ENCODE measurements around the gene CYP26A1. TPM values are rescaled to one million over a fixed set of nuclear protein-coding genes. Genes with fewer than 3 reads are reported as not detected.

CYP26A1 gene
- total and polyA plus RNA-seq, 2 experiments from 2014 or later: 1.2 to 1.8 TPM

DNA sequence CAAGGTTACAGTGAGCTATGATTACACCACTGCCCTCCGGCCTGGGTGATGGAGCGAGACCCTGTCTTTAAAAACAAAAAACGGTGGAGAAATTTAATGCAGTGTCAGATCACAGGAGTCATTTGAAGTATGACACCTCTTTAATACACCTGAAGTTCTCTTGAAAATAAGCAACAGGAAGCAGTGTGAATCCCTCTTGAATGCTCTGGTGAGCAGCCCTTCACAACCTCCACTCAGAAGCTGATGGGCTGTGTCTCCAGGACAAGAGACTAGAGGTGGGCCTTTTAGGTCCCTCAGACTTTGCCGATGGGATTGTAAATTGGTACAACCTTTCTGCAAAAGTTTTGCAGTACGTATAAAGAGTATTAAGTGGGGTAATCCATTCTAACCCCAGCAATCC lies 50.1 kb downstream of the CYP26A1 start:
- ATAC-seq (no peak), DNase-seq (ENCODE audit: low spot score) (no peak)
- Mint-ChIP-seq H3K27ac (no peak overlapping the region), H3K27me3 (ENCODE audit: insufficient read depth, low read depth, poor library complexity) (peaks cover 8% of the 10 kb centered on the region), H3K9me3 (peaks cover 37% of the 10 kb centered on the region), H3K36me3 (ENCODE audit: low read depth) (peaks cover 32% of the 10 kb centered on the region), H3K4me3 (no peak overlapping the region), H3K4me1 (peaks cover 3% of the 10 kb centered on the region; the same call in 2 of the 3 replicates)
- Histone ChIP-seq H4K20me1 (replicated peaks; ENCODE audit: insufficient read depth) (no peaks in the 10 kb centered on the region), H2AFZ (no peak overlapping the region), H3K27ac (ENCODE audit: low read depth) (no peak overlapping the region), H3F3A (replicated peaks; ENCODE audit: low read depth) (no peaks in the 10 kb centered on the region), H3K36me3 (ENCODE audit: insufficient read depth) (peaks cover 3% of the 10 kb centered on the region; the same call in 1 of the 2 replicates), H3K27me3 (ENCODE audit: insufficient read depth) (no peaks in the 10 kb centered on the region), H3K4me3 (no peak overlapping the region), H3K79me2 (replicated peaks; ENCODE audit: insufficient read depth) (no peaks in the 10 kb centered on the region), H3K4me1 (ENCODE audit: insufficient read depth) (no peaks in the 10 kb centered on the region), H3K4me2 (no peak overlapping the region), H3K9me2 (ENCODE audit: insufficient read depth) (0 out of 2 replicates have a peak, but pooled peaks cover 5% of the 10 kb centered on the region)
- no peak for TF ChIP-seq EZH2phosphoT487 (IDR thresholded peaks at IDR 0.05; ENCODE audit: unreplicated experiment)
- TF ChIP-seq STAT1 (IDR thresholded peaks at IDR 0.05; ENCODE audit: unreplicated experiment): no peak
- TF ChIP-seq, protein P1, sequence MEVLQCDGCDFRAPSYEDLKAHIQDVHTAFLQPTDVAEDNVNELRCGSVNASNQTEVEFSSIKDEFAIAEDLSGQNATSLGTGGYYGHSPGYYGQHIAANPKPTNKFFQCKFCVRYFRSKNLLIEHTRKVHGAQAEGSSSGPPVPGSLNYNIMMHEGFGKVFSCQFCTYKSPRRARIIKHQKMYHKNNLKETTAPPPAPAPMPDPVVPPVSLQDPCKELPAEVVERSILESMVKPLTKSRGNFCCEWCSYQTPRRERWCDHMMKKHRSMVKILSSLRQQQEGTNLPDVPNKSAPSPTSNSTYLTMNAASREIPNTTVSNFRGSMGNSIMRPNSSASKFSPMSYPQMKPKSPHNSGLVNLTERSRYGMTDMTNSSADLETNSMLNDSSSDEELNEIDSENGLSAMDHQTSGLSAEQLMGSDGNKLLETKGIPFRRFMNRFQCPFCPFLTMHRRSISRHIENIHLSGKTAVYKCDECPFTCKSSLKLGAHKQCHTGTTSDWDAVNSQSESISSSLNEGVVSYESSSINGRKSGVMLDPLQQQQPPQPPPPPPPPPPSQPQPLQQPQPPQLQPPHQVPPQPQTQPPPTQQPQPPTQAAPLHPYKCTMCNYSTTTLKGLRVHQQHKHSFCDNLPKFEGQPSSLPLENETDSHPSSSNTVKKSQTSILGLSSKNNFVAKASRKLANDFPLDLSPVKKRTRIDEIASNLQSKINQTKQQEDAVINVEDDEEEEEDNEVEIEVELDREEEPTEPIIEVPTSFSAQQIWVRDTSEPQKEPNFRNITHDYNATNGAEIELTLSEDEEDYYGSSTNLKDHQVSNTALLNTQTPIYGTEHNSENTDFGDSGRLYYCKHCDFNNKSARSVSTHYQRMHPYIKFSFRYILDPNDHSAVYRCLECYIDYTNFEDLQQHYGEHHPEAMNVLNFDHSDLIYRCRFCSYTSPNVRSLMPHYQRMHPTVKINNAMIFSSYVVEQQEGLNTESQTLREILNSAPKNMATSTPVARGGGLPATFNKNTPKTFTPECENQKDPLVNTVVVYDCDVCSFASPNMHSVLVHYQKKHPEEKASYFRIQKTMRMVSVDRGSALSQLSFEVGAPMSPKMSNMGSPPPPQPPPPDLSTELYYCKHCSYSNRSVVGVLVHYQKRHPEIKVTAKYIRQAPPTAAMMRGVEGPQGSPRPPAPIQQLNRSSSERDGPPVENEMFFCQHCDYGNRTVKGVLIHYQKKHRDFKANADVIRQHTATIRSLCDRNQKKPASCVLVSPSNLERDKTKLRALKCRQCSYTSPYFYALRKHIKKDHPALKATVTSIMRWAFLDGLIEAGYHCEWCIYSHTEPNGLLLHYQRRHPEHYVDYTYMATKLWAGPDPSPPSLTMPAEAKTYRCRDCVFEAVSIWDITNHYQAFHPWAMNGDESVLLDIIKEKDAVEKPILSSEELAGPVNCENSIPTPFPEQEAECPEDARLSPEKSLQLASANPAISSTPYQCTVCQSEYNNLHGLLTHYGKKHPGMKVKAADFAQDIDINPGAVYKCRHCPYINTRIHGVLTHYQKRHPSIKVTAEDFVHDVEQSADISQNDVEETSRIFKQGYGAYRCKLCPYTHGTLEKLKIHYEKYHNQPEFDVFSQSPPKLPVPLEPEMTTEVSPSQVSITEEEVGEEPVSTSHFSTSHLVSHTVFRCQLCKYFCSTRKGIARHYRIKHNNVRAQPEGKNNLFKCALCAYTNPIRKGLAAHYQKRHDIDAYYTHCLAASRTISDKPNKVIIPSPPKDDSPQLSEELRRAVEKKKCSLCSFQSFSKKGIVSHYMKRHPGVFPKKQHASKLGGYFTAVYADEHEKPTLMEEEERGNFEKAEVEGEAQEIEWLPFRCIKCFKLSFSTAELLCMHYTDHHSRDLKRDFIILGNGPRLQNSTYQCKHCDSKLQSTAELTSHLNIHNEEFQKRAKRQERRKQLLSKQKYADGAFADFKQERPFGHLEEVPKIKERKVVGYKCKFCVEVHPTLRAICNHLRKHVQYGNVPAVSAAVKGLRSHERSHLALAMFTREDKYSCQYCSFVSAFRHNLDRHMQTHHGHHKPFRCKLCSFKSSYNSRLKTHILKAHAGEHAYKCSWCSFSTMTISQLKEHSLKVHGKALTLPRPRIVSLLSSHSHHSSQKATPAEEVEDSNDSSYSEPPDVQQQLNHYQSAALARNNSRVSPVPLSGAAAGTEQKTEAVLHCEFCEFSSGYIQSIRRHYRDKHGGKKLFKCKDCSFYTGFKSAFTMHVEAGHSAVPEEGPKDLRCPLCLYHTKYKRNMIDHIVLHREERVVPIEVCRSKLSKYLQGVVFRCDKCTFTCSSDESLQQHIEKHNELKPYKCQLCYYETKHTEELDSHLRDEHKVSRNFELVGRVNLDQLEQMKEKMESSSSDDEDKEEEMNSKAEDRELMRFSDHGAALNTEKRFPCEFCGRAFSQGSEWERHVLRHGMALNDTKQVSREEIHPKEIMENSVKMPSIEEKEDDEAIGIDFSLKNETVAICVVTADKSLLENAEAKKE (CRISPR knock-in tag; IDR thresholded peaks at IDR 0.05): no peak
- no peak for TF ChIP-seq ZNF331 (CRISPR knock-in tag; IDR thresholded peaks at IDR 0.05; ENCODE audit: low read depth)
- TF ChIP-seq JUNB (IDR thresholded peaks at IDR 0.05; ENCODE audit: unreplicated experiment): no peak
- TF ChIP-seq, protein P2, sequence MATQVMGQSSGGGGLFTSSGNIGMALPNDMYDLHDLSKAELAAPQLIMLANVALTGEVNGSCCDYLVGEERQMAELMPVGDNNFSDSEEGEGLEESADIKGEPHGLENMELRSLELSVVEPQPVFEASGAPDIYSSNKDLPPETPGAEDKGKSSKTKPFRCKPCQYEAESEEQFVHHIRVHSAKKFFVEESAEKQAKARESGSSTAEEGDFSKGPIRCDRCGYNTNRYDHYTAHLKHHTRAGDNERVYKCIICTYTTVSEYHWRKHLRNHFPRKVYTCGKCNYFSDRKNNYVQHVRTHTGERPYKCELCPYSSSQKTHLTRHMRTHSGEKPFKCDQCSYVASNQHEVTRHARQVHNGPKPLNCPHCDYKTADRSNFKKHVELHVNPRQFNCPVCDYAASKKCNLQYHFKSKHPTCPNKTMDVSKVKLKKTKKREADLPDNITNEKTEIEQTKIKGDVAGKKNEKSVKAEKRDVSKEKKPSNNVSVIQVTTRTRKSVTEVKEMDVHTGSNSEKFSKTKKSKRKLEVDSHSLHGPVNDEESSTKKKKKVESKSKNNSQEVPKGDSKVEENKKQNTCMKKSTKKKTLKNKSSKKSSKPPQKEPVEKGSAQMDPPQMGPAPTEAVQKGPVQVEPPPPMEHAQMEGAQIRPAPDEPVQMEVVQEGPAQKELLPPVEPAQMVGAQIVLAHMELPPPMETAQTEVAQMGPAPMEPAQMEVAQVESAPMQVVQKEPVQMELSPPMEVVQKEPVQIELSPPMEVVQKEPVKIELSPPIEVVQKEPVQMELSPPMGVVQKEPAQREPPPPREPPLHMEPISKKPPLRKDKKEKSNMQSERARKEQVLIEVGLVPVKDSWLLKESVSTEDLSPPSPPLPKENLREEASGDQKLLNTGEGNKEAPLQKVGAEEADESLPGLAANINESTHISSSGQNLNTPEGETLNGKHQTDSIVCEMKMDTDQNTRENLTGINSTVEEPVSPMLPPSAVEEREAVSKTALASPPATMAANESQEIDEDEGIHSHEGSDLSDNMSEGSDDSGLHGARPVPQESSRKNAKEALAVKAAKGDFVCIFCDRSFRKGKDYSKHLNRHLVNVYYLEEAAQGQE (IDR thresholded peaks at IDR 0.05; ENCODE audit: unreplicated experiment): no peak
- TF ChIP-seq NANOG (IDR thresholded peaks at IDR 0.05; ENCODE audit: borderline replicate concordance): no peak
- TF ChIP-seq, protein P3, sequence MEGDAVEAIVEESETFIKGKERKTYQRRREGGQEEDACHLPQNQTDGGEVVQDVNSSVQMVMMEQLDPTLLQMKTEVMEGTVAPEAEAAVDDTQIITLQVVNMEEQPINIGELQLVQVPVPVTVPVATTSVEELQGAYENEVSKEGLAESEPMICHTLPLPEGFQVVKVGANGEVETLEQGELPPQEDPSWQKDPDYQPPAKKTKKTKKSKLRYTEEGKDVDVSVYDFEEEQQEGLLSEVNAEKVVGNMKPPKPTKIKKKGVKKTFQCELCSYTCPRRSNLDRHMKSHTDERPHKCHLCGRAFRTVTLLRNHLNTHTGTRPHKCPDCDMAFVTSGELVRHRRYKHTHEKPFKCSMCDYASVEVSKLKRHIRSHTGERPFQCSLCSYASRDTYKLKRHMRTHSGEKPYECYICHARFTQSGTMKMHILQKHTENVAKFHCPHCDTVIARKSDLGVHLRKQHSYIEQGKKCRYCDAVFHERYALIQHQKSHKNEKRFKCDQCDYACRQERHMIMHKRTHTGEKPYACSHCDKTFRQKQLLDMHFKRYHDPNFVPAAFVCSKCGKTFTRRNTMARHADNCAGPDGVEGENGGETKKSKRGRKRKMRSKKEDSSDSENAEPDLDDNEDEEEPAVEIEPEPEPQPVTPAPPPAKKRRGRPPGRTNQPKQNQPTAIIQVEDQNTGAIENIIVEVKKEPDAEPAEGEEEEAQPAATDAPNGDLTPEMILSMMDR (conservative IDR thresholded peaks at IDR 0.05; ENCODE audit: low read depth in 2 of 2): no peak
- TF ChIP-seq ETS1 (IDR thresholded peaks at IDR 0.05): no peak
- no peak for TF ChIP-seq POLR2AphosphoS5 (IDR thresholded peaks at IDR 0.05; ENCODE audit: low read depth)

Data from GM23338 (cell line).